Stomach (tissue), 4 donors: Measurements from ENCODE around the gene CIDEB.

ENCODE experiments used
- EP300 ChIP-seq: sonication (generic); formaldehyde crosslinking; IDR thresholded peaks from one replicate; pipeline ENCODE4 v1.6.1; 2017; ENCODE audit warnings: antibody characterized with exemption
- POLR2A ChIP-seq, 4 donors: fragments of 450-650 bp; IDR thresholded peaks; one replicate each; pipeline ENCODE4 v1.6.1; 2016; ENCODE audit warnings: antibody characterized with exemption in 4 of 4, control low read depth in 2 of 4, mild to moderate bottlenecking in 1 of 4, moderate library complexity in 1 of 4
- TF ChIP-seq, protein P1 (sequence below), 7 experiments: fragments of 450-650 bp in 4 of 7; fragments of 200-600 bp in 3 of 7; sonication (generic) in 3 of 7; IDR thresholded peaks; one replicate each; pipeline ENCODE4 v1.5.1; 2016 to 2019; ENCODE audit warnings: antibody characterized with exemption in 7 of 7, control low read depth in 2 of 7, mild to moderate bottlenecking in 1 of 7

DNA sequence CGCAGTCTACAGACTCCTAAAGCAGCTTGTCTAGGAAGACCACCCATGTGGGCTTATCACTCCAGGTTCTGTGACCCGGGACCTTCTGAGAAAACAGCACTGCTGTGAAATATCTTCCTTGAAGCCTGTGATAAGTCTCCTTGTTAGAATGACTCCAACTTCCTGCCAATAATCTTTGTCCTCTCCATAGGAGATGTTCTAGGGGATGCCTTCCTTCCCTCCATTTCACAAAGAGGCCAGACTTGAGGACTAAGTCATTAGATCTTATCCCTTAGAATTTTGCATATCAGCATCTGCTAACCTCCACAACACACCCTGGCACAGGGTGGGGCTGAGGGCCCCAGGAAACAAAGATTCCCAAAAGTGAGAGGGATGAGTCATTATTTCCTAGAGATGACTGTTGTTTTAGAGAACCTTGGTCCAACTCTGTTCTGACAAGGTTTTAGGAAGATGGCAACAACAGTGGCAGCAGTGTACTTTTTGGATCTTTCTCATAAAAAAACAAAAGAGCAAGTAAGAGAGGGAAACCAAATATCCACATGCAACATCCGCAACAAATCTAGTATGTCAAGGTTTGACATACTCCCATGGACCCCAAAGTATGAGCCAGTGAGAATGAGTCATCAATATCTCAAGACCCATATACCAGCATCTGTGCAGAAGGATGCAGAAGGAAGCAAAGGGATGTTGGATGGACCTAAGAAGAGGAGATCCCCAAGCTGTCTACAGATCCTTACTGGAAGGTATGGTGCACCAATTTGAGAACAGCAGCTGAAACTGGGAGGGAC is 9.6 kb upstream of the CIDEB start:
- TF ChIP-seq, protein P1, sequence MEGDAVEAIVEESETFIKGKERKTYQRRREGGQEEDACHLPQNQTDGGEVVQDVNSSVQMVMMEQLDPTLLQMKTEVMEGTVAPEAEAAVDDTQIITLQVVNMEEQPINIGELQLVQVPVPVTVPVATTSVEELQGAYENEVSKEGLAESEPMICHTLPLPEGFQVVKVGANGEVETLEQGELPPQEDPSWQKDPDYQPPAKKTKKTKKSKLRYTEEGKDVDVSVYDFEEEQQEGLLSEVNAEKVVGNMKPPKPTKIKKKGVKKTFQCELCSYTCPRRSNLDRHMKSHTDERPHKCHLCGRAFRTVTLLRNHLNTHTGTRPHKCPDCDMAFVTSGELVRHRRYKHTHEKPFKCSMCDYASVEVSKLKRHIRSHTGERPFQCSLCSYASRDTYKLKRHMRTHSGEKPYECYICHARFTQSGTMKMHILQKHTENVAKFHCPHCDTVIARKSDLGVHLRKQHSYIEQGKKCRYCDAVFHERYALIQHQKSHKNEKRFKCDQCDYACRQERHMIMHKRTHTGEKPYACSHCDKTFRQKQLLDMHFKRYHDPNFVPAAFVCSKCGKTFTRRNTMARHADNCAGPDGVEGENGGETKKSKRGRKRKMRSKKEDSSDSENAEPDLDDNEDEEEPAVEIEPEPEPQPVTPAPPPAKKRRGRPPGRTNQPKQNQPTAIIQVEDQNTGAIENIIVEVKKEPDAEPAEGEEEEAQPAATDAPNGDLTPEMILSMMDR (IDR thresholded peaks at IDR 0.05): no peak
- TF ChIP-seq EP300 (no peak), POLR2A (IDR thresholded peaks at IDR 0.05) (no peak)
